ENCODE measurements around the gene DQX1. TPM values are rescaled to one million over a fixed set of nuclear protein-coding genes. Genes with fewer than 3 reads are reported as not detected.
A peak's percentile ranks its signal among the peaks of the same experiment; 100 is the strongest.
"Not testable (repeated sequence)": the region's sequence is repeated elsewhere in the genome, so short reads cannot be mapped to it uniquely, and the experiment has no call there.

The DQX1 gene
- total and polyA plus RNA-seq, 2 experiments from 2014 or later, result not detected

- Histone ChIP-seq H3F3A (ENCODE audit: insufficient read depth) (peaks cover 44% of the 10 kb centered on the region), H3K27me3 (replicated peaks; ENCODE audit: insufficient read depth) (no peaks in the 10 kb centered on the region), H4K20me1 (ENCODE audit: insufficient read depth) (no peaks in the 10 kb centered on the region), H3K27ac (peak overlapping the region; percentile 91), H2AFZ (no peak overlapping the region), H3K9me3 (ENCODE audit: low read depth) (no peaks in the 10 kb centered on the region), H3K9ac (no peak overlapping the region; the same call in 1 of the 2 replicates), H3K4me1 (ENCODE audit: insufficient read depth) (peaks cover 68% of the 10 kb centered on the region), H3K9me2 (ENCODE audit: insufficient read depth) (no peaks in the 10 kb centered on the region), H3K79me2 (ENCODE audit: insufficient read depth) (no peaks in the 10 kb centered on the region), H3K36me3 (ENCODE audit: low read depth) (no peaks in the 10 kb centered on the region), H3K4me2 (ENCODE audit: unreplicated experiment) (peak overlapping the region; percentile 69), H3K4me3 (no peak overlapping the region)
- DNase-seq, result peak; percentile 93
- TF ChIP-seq EZH2phosphoT487 (IDR thresholded peaks at IDR 0.05; ENCODE audit: insufficient read depth, low read depth) (peak; percentile 81; the same call in 1 of the 2 replicates), EZH2 (IDR thresholded peaks at IDR 0.05; ENCODE audit: insufficient read depth, poor library complexity, severe bottlenecking) (no peak)
- in situ Hi-C loops (cut with MboI), result no loop called here
Measured at GRCh38 chr2:74566754-74567085, 40.7 kb upstream of the DQX1 start.

GRCh38 chr2:74566076-74566753 is 40.2 kb upstream of the DQX1 start:
- H3K27me3 ChIP-seq (replicated peaks; ENCODE audit: insufficient read depth), result no peaks in the 10 kb centered on the region
- no peak overlapping the region for H2AFZ ChIP-seq
- no peak overlapping the region for H3K9ac ChIP-seq
- no peak overlapping the region for H3K4me3 ChIP-seq
- H3K79me2 ChIP-seq (ENCODE audit: insufficient read depth), result no peaks in the 10 kb centered on the region
- TF ChIP-seq EZH2phosphoT487 (IDR thresholded peaks at IDR 0.05; ENCODE audit: insufficient read depth, low read depth), result no peak
- TF ChIP-seq EZH2 (IDR thresholded peaks at IDR 0.05; ENCODE audit: insufficient read depth, poor library complexity, severe bottlenecking), result no peak
- no peak for DNase-seq
- no peaks in the 10 kb centered on the region for H3K9me3 ChIP-seq (ENCODE audit: low read depth)
- H3K36me3 ChIP-seq (ENCODE audit: low read depth), result no peaks in the 10 kb centered on the region
- in situ Hi-C loops (cut with MboI), result no loop called here
- H3K27ac ChIP-seq, result peak overlapping the region; percentile 91
- no peaks in the 10 kb centered on the region for H4K20me1 ChIP-seq (ENCODE audit: insufficient read depth)
- H3K4me2 ChIP-seq (ENCODE audit: unreplicated experiment), result no peak overlapping the region
- WGBS, 2 experiments (ENCODE audit: low coverage in 1 of 2, low lambda C conversion rate in 2 of 2, missing lambda C conversion rate in 2 of 2), result 42 to 49% methylated on average over 7 of the region's 7 CpGs
- H3K4me1 ChIP-seq (ENCODE audit: insufficient read depth), result peaks cover 66% of the 10 kb centered on the region
- no peaks in the 10 kb centered on the region for H3K9me2 ChIP-seq (ENCODE audit: insufficient read depth)
- H3F3A ChIP-seq (ENCODE audit: insufficient read depth), result peaks cover 44% of the 10 kb centered on the region

DNA sequence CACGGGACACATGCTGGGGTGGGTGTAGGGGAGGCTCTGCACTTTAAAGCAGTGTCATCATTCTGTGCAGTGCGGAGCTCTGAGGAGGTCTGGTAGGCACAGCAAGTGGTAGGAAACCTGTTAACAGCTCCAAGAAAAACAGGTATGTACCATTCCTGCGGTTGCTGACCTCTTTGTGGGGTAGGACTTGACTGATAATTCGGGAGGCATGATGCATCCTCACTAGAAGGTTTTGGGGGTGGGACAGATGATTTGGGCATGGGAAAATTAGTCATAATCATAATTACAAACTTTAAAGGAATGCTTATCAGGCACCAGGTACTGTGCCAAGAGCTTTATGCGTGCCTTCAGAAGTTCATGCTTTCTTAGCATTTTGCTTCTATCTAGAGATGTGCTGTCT is 38.2 kb upstream of the DQX1 start:
- Histone ChIP-seq H3K36me3 (ENCODE audit: low read depth) (no peaks in the 10 kb centered on the region), H3K79me2 (ENCODE audit: insufficient read depth) (no peaks in the 10 kb centered on the region), H3K9me2 (ENCODE audit: insufficient read depth) (no peaks in the 10 kb centered on the region), H3K9me3 (ENCODE audit: low read depth) (no peaks in the 10 kb centered on the region), H3K27me3 (replicated peaks; ENCODE audit: insufficient read depth) (no peaks in the 10 kb centered on the region), H3K27ac (peak overlapping the region; percentile 49), H2AFZ (no peak overlapping the region), H3F3A (ENCODE audit: insufficient read depth) (peaks cover 49% of the 10 kb centered on the region), H3K4me3 (no peak overlapping the region), H4K20me1 (ENCODE audit: insufficient read depth) (no peaks in the 10 kb centered on the region), H3K4me1 (ENCODE audit: insufficient read depth) (peaks cover 54% of the 10 kb centered on the region), H3K9ac (no peak overlapping the region), H3K4me2 (ENCODE audit: unreplicated experiment) (peak overlapping the region; percentile 9)
- 37 to 46% methylated on average over 5 of the region's 5 CpGs for WGBS, 2 experiments (ENCODE audit: low coverage in 1 of 2, low lambda C conversion rate in 2 of 2, missing lambda C conversion rate in 2 of 2)
- in situ Hi-C loops (cut with MboI), result no loop called here
- peak; percentile 68 for DNase-seq
- TF ChIP-seq EZH2 (IDR thresholded peaks at IDR 0.05; ENCODE audit: insufficient read depth, poor library complexity, severe bottlenecking) (no peak), EZH2phosphoT487 (IDR thresholded peaks at IDR 0.05; ENCODE audit: insufficient read depth, low read depth) (no peak)

- Histone ChIP-seq H3K27me3 (replicated peaks; ENCODE audit: insufficient read depth) (no peaks in the 10 kb centered on the region), H2AFZ (no peak overlapping the region)
- TF ChIP-seq EZH2 (IDR thresholded peaks at IDR 0.05; ENCODE audit: insufficient read depth, poor library complexity, severe bottlenecking) (no peak), EZH2phosphoT487 (IDR thresholded peaks at IDR 0.05; ENCODE audit: insufficient read depth, low read depth) (no peak)
Measured at GRCh38 chr2:74562126-74562775, 36.2 kb upstream of the DQX1 start.

DNA sequence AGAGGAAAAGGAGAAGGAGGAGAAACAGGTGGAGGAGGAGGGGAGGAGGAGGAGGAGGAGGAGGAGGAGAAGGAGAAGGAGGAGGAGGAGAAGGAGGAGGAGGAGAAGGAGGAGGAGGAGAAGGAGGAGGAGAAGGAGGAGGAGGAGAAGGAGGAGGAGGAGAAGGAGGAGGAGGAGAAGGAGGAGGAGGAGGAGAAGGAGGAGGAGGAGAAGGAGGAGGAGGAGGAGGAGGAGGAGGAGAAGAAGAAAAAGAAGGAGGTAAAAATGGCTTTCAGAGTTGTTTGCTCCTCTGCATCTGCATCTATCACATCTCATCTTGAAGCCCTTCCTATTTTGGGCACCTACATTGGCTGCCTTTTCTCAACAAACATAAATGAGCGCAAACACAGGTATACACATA is 35.0 kb upstream of the DQX1 start:
- H3K9me3 ChIP-seq (ENCODE audit: low read depth); H3K4me2 ChIP-seq (ENCODE audit: unreplicated experiment); H3K36me3 ChIP-seq (ENCODE audit: low read depth); H3K27me3 ChIP-seq (replicated peaks; ENCODE audit: insufficient read depth); H3K4me3 ChIP-seq; DNase-seq; H3K27ac ChIP-seq; H3K9me2 ChIP-seq (ENCODE audit: insufficient read depth); H4K20me1 ChIP-seq (ENCODE audit: insufficient read depth); in situ Hi-C loops (cut with MboI); H3K9ac ChIP-seq; H3K79me2 ChIP-seq (ENCODE audit: insufficient read depth); H2AFZ ChIP-seq: not testable (repeated sequence)
- H3F3A ChIP-seq (ENCODE audit: insufficient read depth), result peaks cover 23% of the 10 kb centered on the region
- WGBS, 2 experiments (ENCODE audit: low coverage in 1 of 2, low lambda C conversion rate in 2 of 2, missing lambda C conversion rate in 2 of 2), result 95 to 100% methylated on average over 1 of the region's 1 CpG
- peaks cover 26% of the 10 kb centered on the region for H3K4me1 ChIP-seq (ENCODE audit: insufficient read depth)

More at GRCh38 chr2:74562126-74562775, 36.2 kb upstream of the DQX1 start:
- Histone ChIP-seq H3K4me3 (no peak overlapping the region), H3F3A (ENCODE audit: insufficient read depth) (peaks cover 31% of the 10 kb centered on the region), H4K20me1 (ENCODE audit: insufficient read depth) (no peaks in the 10 kb centered on the region), H3K4me1 (ENCODE audit: insufficient read depth) (peaks cover 36% of the 10 kb centered on the region), H3K9me3 (ENCODE audit: low read depth) (no peaks in the 10 kb centered on the region), H3K27ac (no peak overlapping the region), H3K36me3 (ENCODE audit: low read depth) (no peaks in the 10 kb centered on the region), H3K79me2 (ENCODE audit: insufficient read depth) (no peaks in the 10 kb centered on the region), H3K4me2 (ENCODE audit: unreplicated experiment) (no peak overlapping the region), H3K9me2 (ENCODE audit: insufficient read depth) (no peaks in the 10 kb centered on the region), H3K9ac (no peak overlapping the region)
- DNase-seq, result peak; percentile 19
- in situ Hi-C loops (cut with MboI), result no loop called here
- 77 to 83% methylated on average over 7 of the region's 7 CpGs for WGBS, 2 experiments (ENCODE audit: low coverage in 1 of 2, low lambda C conversion rate in 2 of 2, missing lambda C conversion rate in 2 of 2)
